VCaP (cell line): ENCODE data around the gene MRPL19.
"Not testable (repeated sequence)": the region's sequence is repeated elsewhere in the genome, so short reads cannot be mapped to it uniquely, and the experiment has no call there.

Experiments
- H3K27ac ChIP-seq: fragments of 450-650 bp; 2 replicates; pipeline ENCODE4 v1.5.1; 2017
- CTCF ChIP-seq: fragments of 450-650 bp; conservative IDR thresholded peaks from 2 replicates; pipeline ENCODE4 v1.5.1; 2017; ENCODE audit warnings: mild to moderate bottlenecking, moderate library complexity

MRPL19 gene

GRCh38 chr2:75667884-75668283 lies 21.3 kb downstream of the MRPL19 start:
- TF ChIP-seq CTCF = no peak
- no peak overlapping the region for H3K27ac ChIP-seq

GRCh38 chr2:75675423-75675822 lies 28.8 kb downstream of the MRPL19 start:
- not testable (repeated sequence) for H3K27ac ChIP-seq

- TF ChIP-seq CTCF = no peak
- H3K27ac ChIP-seq = no peak overlapping the region
Observed at GRCh38 chr2:75675908-75676307, 29.3 kb downstream of the MRPL19 start.

- no peak for TF ChIP-seq CTCF
- H3K27ac ChIP-seq = no peak overlapping the region
Observed at GRCh38 chr2:75676464-75676863, 29.9 kb downstream of the MRPL19 start.

GRCh38 chr2:75679556-75679955 lies 33.0 kb downstream of the MRPL19 start:
- TF ChIP-seq CTCF = no peak
- no peak overlapping the region for H3K27ac ChIP-seq

GRCh38 chr2:75680402-75680801 lies 33.8 kb downstream of the MRPL19 start:
- no peak for TF ChIP-seq CTCF
- H3K27ac ChIP-seq = peak overlapping the region; percentile 2; the same call in 1 of the 2 replicates

- not testable (repeated sequence) for H3K27ac ChIP-seq
Observed at GRCh38 chr2:75683430-75683829, 36.8 kb downstream of the MRPL19 start.

- no peak overlapping the region for H3K27ac ChIP-seq
- no peak for TF ChIP-seq CTCF
Observed at GRCh38 chr2:75688196-75688595, 41.6 kb downstream of the MRPL19 start.

GRCh38 chr2:75698918-75699317 lies 52.3 kb downstream of the MRPL19 start:
- no peak for TF ChIP-seq CTCF
- H3K27ac ChIP-seq = no peak overlapping the region
